ENCODE data around the gene PPP6R2.

DNA sequence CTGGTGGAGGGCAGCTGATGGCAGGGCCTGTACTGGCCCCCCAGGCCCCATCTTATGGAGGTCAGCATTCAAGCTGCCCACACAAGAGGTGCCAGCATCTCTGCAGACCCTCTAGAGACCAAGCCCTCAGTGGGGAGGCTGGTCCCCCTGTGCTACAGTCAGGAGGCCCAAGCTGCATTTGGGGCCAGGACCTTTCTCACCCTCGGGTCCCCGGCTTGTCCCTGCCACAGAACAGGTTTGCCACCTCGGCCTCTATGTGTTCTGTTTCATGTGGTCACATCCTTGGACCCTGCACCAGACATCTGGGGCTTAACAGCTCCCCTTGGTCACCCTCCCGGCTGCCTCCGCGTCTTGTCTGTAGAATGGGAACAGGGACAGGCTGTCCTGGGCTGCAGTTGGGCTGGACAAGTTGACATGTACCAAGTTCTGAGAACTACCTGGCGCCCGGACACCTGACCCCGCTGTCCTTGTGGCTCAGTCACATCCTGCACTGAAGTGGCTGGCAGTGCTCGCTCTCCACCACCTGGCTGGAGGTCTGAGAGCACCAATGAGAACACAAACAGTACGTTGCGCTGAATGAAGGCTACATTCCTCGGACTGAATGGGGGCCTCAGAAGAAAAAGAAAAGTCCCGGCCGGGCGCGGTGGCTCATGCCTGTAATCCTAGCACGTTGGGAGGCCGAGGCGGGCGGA, 33.0 kb upstream of the PPP6R2 start:
- no peak for TF ChIP-seq EP300 (IDR thresholded peaks at IDR 0.05)
- no peak for TF ChIP-seq POLR2A (IDR thresholded peaks at IDR 0.05)
- TF ChIP-seq CTCF (IDR thresholded peaks at IDR 0.05), result no peak
- TF ChIP-seq POLR2AphosphoS5 (IDR thresholded peaks at IDR 0.05), result no peak
